ENCODE data around the gene KRT17. TPM values are rescaled to one million over a fixed set of nuclear protein-coding genes. Genes with fewer than 3 reads are reported as not detected.

The KRT17 gene
- total RNA-seq, 1 donor from 2014 or later: 258 TPM

GRCh38 chr17:41655611-41656111, 31.3 kb upstream of the KRT17 start:
- TF ChIP-seq CTCF (IDR thresholded peaks at IDR 0.05): no peak
- no peak for DNase-seq (ENCODE audit: low spot score)
- H3K27ac Mint-ChIP-seq (ENCODE audit: unreplicated experiment): no peak overlapping the region

GRCh38 chr17:41654678-41655607, 30.6 kb upstream of the KRT17 start:
- H3K9me3 Mint-ChIP-seq (ENCODE audit: low read depth): no peaks in the 10 kb centered on the region
- no peak for TF ChIP-seq CTCF (IDR thresholded peaks at IDR 0.05)
- H3K4me3 Mint-ChIP-seq (ENCODE audit: unreplicated experiment): no peak overlapping the region
- DNase-seq (ENCODE audit: low spot score): no peak
- peaks cover 16% of the 10 kb centered on the region for H3K4me1 Mint-ChIP-seq (ENCODE audit: low read depth)
- H3K27ac Mint-ChIP-seq (ENCODE audit: unreplicated experiment): no peak overlapping the region
- H3K27me3 Mint-ChIP-seq (ENCODE audit: low read depth): no peaks in the 10 kb centered on the region
- no peaks in the 10 kb centered on the region for H3K36me3 Mint-ChIP-seq (ENCODE audit: low read depth)

More at GRCh38 chr17:41655611-41656111, 31.3 kb upstream of the KRT17 start:
- Mint-ChIP-seq H3K9me3 (ENCODE audit: low read depth) (no peaks in the 10 kb centered on the region), H3K4me3 (ENCODE audit: unreplicated experiment) (no peak overlapping the region), H3K27me3 (ENCODE audit: low read depth) (no peaks in the 10 kb centered on the region), H3K4me1 (ENCODE audit: low read depth) (peaks cover 16% of the 10 kb centered on the region), H3K36me3 (ENCODE audit: low read depth) (no peaks in the 10 kb centered on the region)

GRCh38 chr17:41653892-41654677, 29.7 kb upstream of the KRT17 start:
- DNase-seq (ENCODE audit: low spot score): no peak
- no peak for TF ChIP-seq CTCF (IDR thresholded peaks at IDR 0.05)
- Mint-ChIP-seq H3K27ac (ENCODE audit: unreplicated experiment) (no peak overlapping the region), H3K9me3 (ENCODE audit: low read depth) (no peaks in the 10 kb centered on the region), H3K4me1 (ENCODE audit: low read depth) (peaks cover 16% of the 10 kb centered on the region), H3K36me3 (ENCODE audit: low read depth) (no peaks in the 10 kb centered on the region), H3K4me3 (ENCODE audit: unreplicated experiment) (no peak overlapping the region), H3K27me3 (ENCODE audit: low read depth) (no peaks in the 10 kb centered on the region)

GRCh38 chr17:41653421-41653820, 29.0 kb upstream of the KRT17 start:
- Mint-ChIP-seq H3K4me1 (ENCODE audit: low read depth) (peaks cover 20% of the 10 kb centered on the region), H3K27me3 (ENCODE audit: low read depth) (no peaks in the 10 kb centered on the region), H3K9me3 (ENCODE audit: low read depth) (no peaks in the 10 kb centered on the region), H3K4me3 (ENCODE audit: unreplicated experiment) (no peak overlapping the region), H3K36me3 (ENCODE audit: low read depth) (no peaks in the 10 kb centered on the region), H3K27ac (ENCODE audit: unreplicated experiment) (no peak overlapping the region)
- no peak for DNase-seq (ENCODE audit: low spot score)
- TF ChIP-seq CTCF (IDR thresholded peaks at IDR 0.05): no peak

GRCh38 chr17:41652461-41652970, 28.1 kb upstream of the KRT17 start:
- DNase-seq (ENCODE audit: low spot score): no peak
- Mint-ChIP-seq H3K36me3 (ENCODE audit: low read depth) (no peaks in the 10 kb centered on the region), H3K4me1 (ENCODE audit: low read depth) (peaks cover 29% of the 10 kb centered on the region), H3K27me3 (ENCODE audit: low read depth) (no peaks in the 10 kb centered on the region), H3K9me3 (ENCODE audit: low read depth) (no peaks in the 10 kb centered on the region), H3K4me3 (ENCODE audit: unreplicated experiment) (no peak overlapping the region), H3K27ac (ENCODE audit: unreplicated experiment) (no peak overlapping the region)
- no peak for TF ChIP-seq CTCF (IDR thresholded peaks at IDR 0.05)

All from chondrocyte (in vitro differentiated cells).